Vagina (tissue), 2 donors: ENCODE results near the gene SMIM35.

Experiments used
- POLR2AphosphoS5 ChIP-seq, 2 donors: sonication (generic); formaldehyde crosslinking; IDR thresholded peaks; one replicate each; pipeline ENCODE4 v1.9.0; 2017; ENCODE audit warnings: antibody characterized with exemption in 2 of 2, mild to moderate bottlenecking in 2 of 2, low read depth in 1 of 2; ENCODE audit not compliant: insufficient read depth in 1 of 2
- TF ChIP-seq, protein P1 (sequence below), 3 experiments: fragments of 450-650 bp in 2 of 3; fragments of 200-600 bp in 1 of 3; sonication (generic) in 1 of 3; IDR thresholded peaks; one replicate each; pipeline ENCODE4 v1.5.1; 2017 to 2019; ENCODE audit warnings: antibody characterized with exemption in 3 of 3, mild to moderate bottlenecking in 2 of 3, moderate library complexity in 2 of 3

- TF ChIP-seq, protein P1, sequence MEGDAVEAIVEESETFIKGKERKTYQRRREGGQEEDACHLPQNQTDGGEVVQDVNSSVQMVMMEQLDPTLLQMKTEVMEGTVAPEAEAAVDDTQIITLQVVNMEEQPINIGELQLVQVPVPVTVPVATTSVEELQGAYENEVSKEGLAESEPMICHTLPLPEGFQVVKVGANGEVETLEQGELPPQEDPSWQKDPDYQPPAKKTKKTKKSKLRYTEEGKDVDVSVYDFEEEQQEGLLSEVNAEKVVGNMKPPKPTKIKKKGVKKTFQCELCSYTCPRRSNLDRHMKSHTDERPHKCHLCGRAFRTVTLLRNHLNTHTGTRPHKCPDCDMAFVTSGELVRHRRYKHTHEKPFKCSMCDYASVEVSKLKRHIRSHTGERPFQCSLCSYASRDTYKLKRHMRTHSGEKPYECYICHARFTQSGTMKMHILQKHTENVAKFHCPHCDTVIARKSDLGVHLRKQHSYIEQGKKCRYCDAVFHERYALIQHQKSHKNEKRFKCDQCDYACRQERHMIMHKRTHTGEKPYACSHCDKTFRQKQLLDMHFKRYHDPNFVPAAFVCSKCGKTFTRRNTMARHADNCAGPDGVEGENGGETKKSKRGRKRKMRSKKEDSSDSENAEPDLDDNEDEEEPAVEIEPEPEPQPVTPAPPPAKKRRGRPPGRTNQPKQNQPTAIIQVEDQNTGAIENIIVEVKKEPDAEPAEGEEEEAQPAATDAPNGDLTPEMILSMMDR (IDR thresholded peaks at IDR 0.05) = no peak
- TF ChIP-seq POLR2AphosphoS5 (IDR thresholded peaks at IDR 0.05; ENCODE audit: insufficient read depth in 1 of 2, low read depth in 1 of 2) = no peak
Observed at GRCh38 chr11:117961896-117962295, 124.9 kb downstream of the SMIM35 start.
